HL-60 (cell line): ENCODE data around the gene CEPT1.
A peak's percentile ranks its signal among the peaks of the same experiment; 100 is the strongest.

Experiments
- DNase-seq, 2 experiments: peaks; one replicate each; pipeline ENCODE4 v3.0.0-alpha.2; 2010 to 2020; ENCODE audit warnings: low read depth in 1 of 2, low spot score in 1 of 2
- H3K27ac ChIP-seq: fragments of 250-450 bp; sonication (Bioruptor Pico); replicated peaks from 2 replicates; pipeline ENCODE4 v1.5.1; 2020; ENCODE audit warnings: mild to moderate bottlenecking, moderate library complexity
- H3K27me3 ChIP-seq: fragments of 250-450 bp; sonication (Bioruptor Pico); 2 replicates; pipeline ENCODE4 v1.5.1; 2021; ENCODE audit warnings: mild to moderate bottlenecking, moderate library complexity; ENCODE audit not compliant: insufficient read depth, poor library complexity, severe bottlenecking
- H3K4me3 ChIP-seq: replicated peaks from 2 replicates; pipeline ENCODE4 v1.5.1; 2011; ENCODE audit warnings: mild to moderate bottlenecking, control low read depth, low read length; ENCODE audit not compliant: insufficient read depth
- GABPA ChIP-seq: IDR thresholded peaks from 2 replicates; pipeline ENCODE4 v1.6.1; 2012; ENCODE audit warnings: low read depth
- POLR2AphosphoS5 ChIP-seq: IDR thresholded peaks from 2 replicates; pipeline ENCODE4 v1.6.1; 2012; ENCODE audit warnings: low read depth
- SPI1 ChIP-seq: IDR thresholded peaks from 2 replicates; pipeline ENCODE4 v1.6.1; 2012; ENCODE audit warnings: low read depth, mild to moderate bottlenecking, borderline replicate concordance
- TF ChIP-seq, protein P1 (sequence below): IDR thresholded peaks from 2 replicates; pipeline ENCODE4 v1.6.1; 2012; ENCODE audit warnings: low read depth; ENCODE audit not compliant: insufficient replicate concordance
- TF ChIP-seq, protein P2 (sequence below): IDR thresholded peaks from one replicate; pipeline ENCODE4 v1.5.1; 2011; ENCODE audit warnings: low read length, control low read depth, inconsistent platforms; ENCODE audit not compliant: insufficient read depth

CEPT1 gene

DNA sequence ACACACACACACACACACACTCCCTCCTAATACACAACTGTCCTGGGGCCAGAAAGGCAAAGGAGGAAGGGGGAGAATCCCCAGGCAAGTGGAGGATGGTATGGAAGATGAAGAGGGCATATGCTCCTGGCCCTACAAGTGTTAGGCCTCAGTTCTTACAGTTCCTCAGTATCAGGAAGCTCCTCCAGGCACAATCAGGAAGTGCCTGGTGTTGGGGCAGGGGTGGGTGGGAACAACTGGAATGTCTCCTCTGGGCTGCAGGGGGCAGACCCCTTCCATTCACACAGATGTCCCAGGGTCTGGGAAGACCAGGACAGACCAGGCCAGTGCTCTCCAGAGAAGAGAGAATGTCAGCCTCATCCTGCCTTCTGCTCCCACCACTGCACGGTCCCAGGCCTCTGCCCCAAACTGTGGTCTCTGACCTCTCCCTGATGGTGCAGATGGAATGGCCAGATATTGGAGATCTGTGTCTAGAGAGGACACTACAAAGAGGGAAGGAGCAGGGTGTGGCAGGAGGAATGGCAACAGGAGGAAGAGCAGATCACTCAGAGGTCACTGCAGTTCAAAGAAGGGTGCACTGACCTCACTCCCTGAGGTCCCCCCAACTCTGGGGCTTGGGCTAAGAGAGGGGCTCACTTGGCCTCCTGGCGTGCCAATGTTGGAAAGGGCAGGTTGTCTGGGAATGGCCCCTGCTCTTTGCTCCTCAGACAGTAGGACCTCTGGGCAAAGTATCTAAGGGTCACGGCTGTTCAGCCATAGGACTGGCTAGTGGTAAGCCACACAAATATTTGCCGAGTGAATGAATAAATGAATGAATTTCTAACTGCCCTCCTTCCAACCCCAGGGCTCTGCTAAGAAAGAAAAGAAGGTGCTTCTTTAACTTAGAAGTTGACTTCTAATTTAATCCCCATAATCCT, 62.9 kb downstream of the CEPT1 start:
- Histone ChIP-seq H3K4me3 (peak overlapping the region; percentile 31), H3K27me3 (no peaks in the 10 kb centered on the region), H3K27ac (peak overlapping the region; percentile 94)
- TF ChIP-seq, protein P1, sequence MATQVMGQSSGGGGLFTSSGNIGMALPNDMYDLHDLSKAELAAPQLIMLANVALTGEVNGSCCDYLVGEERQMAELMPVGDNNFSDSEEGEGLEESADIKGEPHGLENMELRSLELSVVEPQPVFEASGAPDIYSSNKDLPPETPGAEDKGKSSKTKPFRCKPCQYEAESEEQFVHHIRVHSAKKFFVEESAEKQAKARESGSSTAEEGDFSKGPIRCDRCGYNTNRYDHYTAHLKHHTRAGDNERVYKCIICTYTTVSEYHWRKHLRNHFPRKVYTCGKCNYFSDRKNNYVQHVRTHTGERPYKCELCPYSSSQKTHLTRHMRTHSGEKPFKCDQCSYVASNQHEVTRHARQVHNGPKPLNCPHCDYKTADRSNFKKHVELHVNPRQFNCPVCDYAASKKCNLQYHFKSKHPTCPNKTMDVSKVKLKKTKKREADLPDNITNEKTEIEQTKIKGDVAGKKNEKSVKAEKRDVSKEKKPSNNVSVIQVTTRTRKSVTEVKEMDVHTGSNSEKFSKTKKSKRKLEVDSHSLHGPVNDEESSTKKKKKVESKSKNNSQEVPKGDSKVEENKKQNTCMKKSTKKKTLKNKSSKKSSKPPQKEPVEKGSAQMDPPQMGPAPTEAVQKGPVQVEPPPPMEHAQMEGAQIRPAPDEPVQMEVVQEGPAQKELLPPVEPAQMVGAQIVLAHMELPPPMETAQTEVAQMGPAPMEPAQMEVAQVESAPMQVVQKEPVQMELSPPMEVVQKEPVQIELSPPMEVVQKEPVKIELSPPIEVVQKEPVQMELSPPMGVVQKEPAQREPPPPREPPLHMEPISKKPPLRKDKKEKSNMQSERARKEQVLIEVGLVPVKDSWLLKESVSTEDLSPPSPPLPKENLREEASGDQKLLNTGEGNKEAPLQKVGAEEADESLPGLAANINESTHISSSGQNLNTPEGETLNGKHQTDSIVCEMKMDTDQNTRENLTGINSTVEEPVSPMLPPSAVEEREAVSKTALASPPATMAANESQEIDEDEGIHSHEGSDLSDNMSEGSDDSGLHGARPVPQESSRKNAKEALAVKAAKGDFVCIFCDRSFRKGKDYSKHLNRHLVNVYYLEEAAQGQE, result no peak
- TF ChIP-seq GABPA (no peak), POLR2AphosphoS5 (no peak), SPI1 (no peak; the same call in 1 of the 2 replicates)
- TF ChIP-seq, protein P2, sequence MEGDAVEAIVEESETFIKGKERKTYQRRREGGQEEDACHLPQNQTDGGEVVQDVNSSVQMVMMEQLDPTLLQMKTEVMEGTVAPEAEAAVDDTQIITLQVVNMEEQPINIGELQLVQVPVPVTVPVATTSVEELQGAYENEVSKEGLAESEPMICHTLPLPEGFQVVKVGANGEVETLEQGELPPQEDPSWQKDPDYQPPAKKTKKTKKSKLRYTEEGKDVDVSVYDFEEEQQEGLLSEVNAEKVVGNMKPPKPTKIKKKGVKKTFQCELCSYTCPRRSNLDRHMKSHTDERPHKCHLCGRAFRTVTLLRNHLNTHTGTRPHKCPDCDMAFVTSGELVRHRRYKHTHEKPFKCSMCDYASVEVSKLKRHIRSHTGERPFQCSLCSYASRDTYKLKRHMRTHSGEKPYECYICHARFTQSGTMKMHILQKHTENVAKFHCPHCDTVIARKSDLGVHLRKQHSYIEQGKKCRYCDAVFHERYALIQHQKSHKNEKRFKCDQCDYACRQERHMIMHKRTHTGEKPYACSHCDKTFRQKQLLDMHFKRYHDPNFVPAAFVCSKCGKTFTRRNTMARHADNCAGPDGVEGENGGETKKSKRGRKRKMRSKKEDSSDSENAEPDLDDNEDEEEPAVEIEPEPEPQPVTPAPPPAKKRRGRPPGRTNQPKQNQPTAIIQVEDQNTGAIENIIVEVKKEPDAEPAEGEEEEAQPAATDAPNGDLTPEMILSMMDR, result no peak
- DNase-seq, result peak in 1 of 2 experiments; percentile 27

DNA sequence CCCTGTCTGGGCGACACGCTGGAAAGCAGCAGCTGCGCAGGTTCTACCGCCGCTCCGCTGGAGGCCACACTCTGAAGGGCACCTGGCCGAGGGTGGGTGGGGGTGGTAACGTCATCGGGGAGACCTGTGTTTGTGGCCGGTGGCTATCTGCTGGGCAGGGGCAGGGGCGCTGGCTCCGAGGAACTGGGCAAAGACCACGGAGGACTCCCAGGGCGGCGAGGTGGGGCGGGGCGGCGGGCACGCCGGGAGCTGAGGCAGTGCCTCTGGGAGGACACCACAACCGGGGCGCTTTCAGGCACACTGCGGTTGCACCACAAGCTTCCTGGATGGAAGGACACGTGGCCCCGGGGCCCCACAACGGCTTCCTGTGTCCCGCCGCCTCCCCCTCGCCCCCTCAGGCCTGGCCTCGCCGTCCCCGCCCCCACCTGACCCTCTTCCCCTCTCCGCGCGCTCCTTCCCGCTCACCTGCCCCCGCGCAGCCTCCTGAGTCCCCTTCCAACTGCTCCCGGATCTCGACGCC, 63.7 kb downstream of the CEPT1 start:
- DNase-seq, result peak; percentile 97 to 98
- no peaks in the 10 kb centered on the region for H3K27me3 ChIP-seq
- TF ChIP-seq, protein P1, result peak; percentile 57
- TF ChIP-seq SPI1, result no peak
- peak; percentile 22; the same call in 1 of the 2 replicates for TF ChIP-seq GABPA
- TF ChIP-seq, protein P2, result no peak
- peak; percentile 88 for TF ChIP-seq POLR2AphosphoS5
- H3K4me3 ChIP-seq, result peak overlapping the region; percentile 31
- peak overlapping the region; percentile 94 for H3K27ac ChIP-seq

DNA sequence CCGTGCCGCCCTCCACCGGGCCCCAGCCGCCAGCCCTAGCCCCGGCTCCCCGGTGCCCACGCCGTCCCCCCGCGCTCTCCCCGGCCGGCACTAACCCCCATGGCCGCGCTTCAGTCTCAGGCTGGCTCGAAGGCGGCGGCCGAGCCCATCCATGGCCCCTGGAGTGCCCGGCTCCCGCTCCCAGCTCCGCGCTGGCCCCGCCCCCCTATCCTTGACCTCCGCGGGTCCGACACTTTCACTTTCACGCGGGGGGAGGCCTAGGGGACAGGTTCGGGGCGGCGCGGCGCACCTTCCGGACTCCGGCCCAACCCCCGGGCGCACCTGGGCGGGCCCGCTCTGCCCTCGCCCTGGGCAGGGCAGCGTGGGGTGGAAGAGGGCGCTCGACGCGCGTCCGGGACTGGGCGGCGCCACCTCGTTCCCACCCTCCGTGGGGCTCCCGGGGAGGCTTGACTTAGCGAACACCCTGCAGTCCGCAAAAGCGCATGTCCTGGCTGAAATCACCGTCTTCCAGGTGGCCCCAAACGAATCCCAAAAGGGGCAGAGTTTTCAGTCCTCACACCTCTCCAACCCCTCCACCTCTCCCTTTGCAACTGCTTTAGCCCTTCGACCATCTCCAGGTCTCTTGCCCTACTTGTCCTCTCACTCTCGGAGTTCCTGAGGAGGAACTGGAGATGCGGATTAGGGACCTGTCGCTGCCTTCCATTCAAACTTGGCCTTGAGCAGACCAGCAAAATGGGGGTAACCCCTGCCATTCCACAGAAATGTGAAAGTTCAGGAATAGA, 64.4 kb downstream of the CEPT1 start:
- peak in 1 of 2 experiments; percentile 22 for DNase-seq
- no peaks in the 10 kb centered on the region for H3K27me3 ChIP-seq
- TF ChIP-seq GABPA (no peak), SPI1 (no peak), POLR2AphosphoS5 (no peak)
- TF ChIP-seq, protein P2, result no peak
- TF ChIP-seq, protein P1, result no peak
- H3K4me3 ChIP-seq, result peak overlapping the region; percentile 28
- H3K27ac ChIP-seq, result peak overlapping the region; percentile 94
